Measurements from ENCODE around the gene RFLNA. TPM values are rescaled to one million over a fixed set of nuclear protein-coding genes. Genes with fewer than 3 reads are reported as not detected.

RFLNA gene
- total and polyA plus RNA-seq, 2 donors (not counting 1 experiment from before 2014, with no cell fraction given): 0.03 TPM; not detected in 1

GRCh38 chr12:124351422-124351821 is 56.5 kb downstream of the RFLNA start:
- H3K79me2 ChIP-seq (ENCODE audit: control insufficient read depth, insufficient read depth, low read length): no peaks in the 10 kb centered on the region
- H4K20me1 ChIP-seq (ENCODE audit: control insufficient read depth, extremely low read depth, insufficient read depth, low read length): no peaks in the 10 kb centered on the region
- no peaks in the 10 kb centered on the region for H3K9me3 ChIP-seq (ENCODE audit: control insufficient read depth, insufficient read depth, low read depth, low read length)
- H3K4me3 ChIP-seq (replicated peaks in 1 of 4; ENCODE audit: control extremely low read depth in 1 of 4, insufficient read depth in 1 of 4, low read depth in 3 of 4, low read length in 4 of 4): no peak overlapping the region
- no peak overlapping the region for H2AFZ ChIP-seq (ENCODE audit: low read length)
- no peak for DNase-seq (ENCODE audit: low read depth in 2 of 2)
- H3K27me3 ChIP-seq (ENCODE audit: control insufficient read depth, insufficient read depth, low read length): no peaks in the 10 kb centered on the region
- peaks cover 6% of the 10 kb centered on the region for H3K4me1 ChIP-seq (ENCODE audit: control insufficient read depth, extremely low read depth, insufficient read depth, low read length)
- TF ChIP-seq EZH2 (IDR thresholded peaks at IDR 0.05; ENCODE audit: low read length, missing control alignments) (no peak), CTCF (conservative IDR thresholded peaks at IDR 0.05 in 1 of 2, IDR thresholded peaks at IDR 0.05 in 1 of 2; ENCODE audit: low read depth in 1 of 2, low read length in 2 of 2) (no peak)
- peaks cover 48% of the 10 kb centered on the region for H3K36me3 ChIP-seq (ENCODE audit: control insufficient read depth, insufficient read depth, low read length)
- H3K27ac ChIP-seq (ENCODE audit: insufficient read depth, low read length): no peak overlapping the region
- no peak overlapping the region for H3K9ac ChIP-seq (ENCODE audit: insufficient read depth, low read length)
- H3K4me2 ChIP-seq (ENCODE audit: extremely low read depth, insufficient read depth, low read length): no peak overlapping the region

- no peaks in the 10 kb centered on the region for H3K79me2 ChIP-seq (ENCODE audit: control insufficient read depth, insufficient read depth, low read length)
These were observed 57.4 kb downstream of the RFLNA start for GRCh38 chr12:124352257-124352656.

GRCh38 chr12:124352839-124353238 is 57.9 kb downstream of the RFLNA start:
- peaks cover 44% of the 10 kb centered on the region for H3K36me3 ChIP-seq (ENCODE audit: control insufficient read depth, insufficient read depth, low read length)
- H3K79me2 ChIP-seq (ENCODE audit: control insufficient read depth, insufficient read depth, low read length): no peaks in the 10 kb centered on the region
- no peaks in the 10 kb centered on the region for H3K27me3 ChIP-seq (ENCODE audit: control insufficient read depth, insufficient read depth, low read length)
- no peak overlapping the region for H3K4me3 ChIP-seq (replicated peaks in 1 of 4; ENCODE audit: control extremely low read depth in 1 of 4, insufficient read depth in 1 of 4, low read depth in 3 of 4, low read length in 4 of 4)
- DNase-seq (ENCODE audit: low read depth in 2 of 2): peak in 1 of 2 donors; percentile 10
- H3K9ac ChIP-seq (ENCODE audit: insufficient read depth, low read length): no peak overlapping the region
- H2AFZ ChIP-seq (ENCODE audit: low read length): no peak overlapping the region
- H3K4me2 ChIP-seq (ENCODE audit: extremely low read depth, insufficient read depth, low read length): no peak overlapping the region
- peaks cover 6% of the 10 kb centered on the region for H3K4me1 ChIP-seq (ENCODE audit: control insufficient read depth, extremely low read depth, insufficient read depth, low read length)
- H3K9me3 ChIP-seq (ENCODE audit: control insufficient read depth, insufficient read depth, low read depth, low read length): no peaks in the 10 kb centered on the region
- no peak overlapping the region for H3K27ac ChIP-seq (ENCODE audit: insufficient read depth, low read length)
- no peaks in the 10 kb centered on the region for H4K20me1 ChIP-seq (ENCODE audit: control insufficient read depth, extremely low read depth, insufficient read depth, low read length)
- TF ChIP-seq EZH2 (IDR thresholded peaks at IDR 0.05; ENCODE audit: low read length, missing control alignments): no peak
- no peak for TF ChIP-seq CTCF (conservative IDR thresholded peaks at IDR 0.05 in 1 of 2, IDR thresholded peaks at IDR 0.05 in 1 of 2; ENCODE audit: low read depth in 1 of 2, low read length in 2 of 2)

More at GRCh38 chr12:124352257-124352656, 57.4 kb downstream of the RFLNA start:
- TF ChIP-seq EZH2 (IDR thresholded peaks at IDR 0.05; ENCODE audit: low read length, missing control alignments): no peak
- no peak for TF ChIP-seq CTCF (conservative IDR thresholded peaks at IDR 0.05 in 1 of 2, IDR thresholded peaks at IDR 0.05 in 1 of 2; ENCODE audit: low read depth in 1 of 2, low read length in 2 of 2)
- Histone ChIP-seq H2AFZ (ENCODE audit: low read length) (no peak overlapping the region), H3K27me3 (ENCODE audit: control insufficient read depth, insufficient read depth, low read length) (no peaks in the 10 kb centered on the region), H3K27ac (ENCODE audit: insufficient read depth, low read length) (no peak overlapping the region), H3K9ac (ENCODE audit: insufficient read depth, low read length) (no peak overlapping the region), H3K4me3 (replicated peaks in 1 of 4; ENCODE audit: control extremely low read depth in 1 of 4, insufficient read depth in 1 of 4, low read depth in 3 of 4, low read length in 4 of 4) (no peak overlapping the region), H4K20me1 (ENCODE audit: control insufficient read depth, extremely low read depth, insufficient read depth, low read length) (no peaks in the 10 kb centered on the region), H3K36me3 (ENCODE audit: control insufficient read depth, insufficient read depth, low read length) (peaks cover 48% of the 10 kb centered on the region), H3K4me2 (ENCODE audit: extremely low read depth, insufficient read depth, low read length) (no peak overlapping the region), H3K9me3 (ENCODE audit: control insufficient read depth, insufficient read depth, low read depth, low read length) (no peaks in the 10 kb centered on the region), H3K4me1 (ENCODE audit: control insufficient read depth, extremely low read depth, insufficient read depth, low read length) (peaks cover 6% of the 10 kb centered on the region)
- no peak for DNase-seq (ENCODE audit: low read depth in 2 of 2)
